Endothelial cell of umbilical vein (primary cell): ENCODE data around the gene RAD52. TPM values are rescaled to one million over a fixed set of nuclear protein-coding genes. Genes with fewer than 3 reads are reported as not detected.

Experiments
- Bru-seq: library from RNA; stranded (reverse); fragments of 400-500 nt; gene quantifications from one replicate; lab custom pipeline; 2021; lab: Mats Ljungman, UMichigan
- BruChase-seq, 2 experiments: library from RNA; stranded (reverse); fragments of 400-500 nt; gene quantifications; one replicate each; lab custom pipeline; 2021; lab: Mats Ljungman, UMichigan
- BruUV-seq: library from RNA; stranded (reverse); fragments of 400-500 nt; replicated peaks from 2 replicates; lab custom pipeline; 2021; lab: Mats Ljungman, UMichigan
- CTCF ChIA-PET: fragments of 300-600, 350-600 bp; sonication (Branson Sonifier 250); formaldehyde crosslinking; loops from one replicate; lab custom pipeline; 2021; ENCODE audit warnings: antibody characterized with exemption, inconsistent platforms; lab: Charles Lee
- POLR2A ChIA-PET: fragments of 300-600, 350-600 bp; sonication (Branson Sonifier 250); formaldehyde crosslinking; loops from one replicate; lab custom pipeline; 2021; ENCODE audit warnings: antibody characterized with exemption, inconsistent platforms; lab: Charles Lee
- DNase-seq: peaks from one replicate; pipeline ENCODE4 v3.0.0-alpha.2; 2011; ENCODE audit warnings: low read depth, low spot score
- FAIRE-seq: peaks from 2 replicates; lab custom pipeline; 2011; peaks lifted over from hg19 to GRCh38; lab: Jason Lieb, UNC
- H2AFZ ChIP-seq: 2 replicates; pipeline ENCODE4 v1.6.0; 2012; ENCODE audit warnings: low read depth, low read length, control low read depth, inconsistent platforms
- H3K27ac ChIP-seq: 2 replicates; pipeline ENCODE4 v1.5.1; 2011; ENCODE audit warnings: low read depth, mild to moderate bottlenecking, control low read depth, low read length, moderate library complexity; ENCODE audit not compliant: insufficient read depth
- H3K27me3 ChIP-seq, 2 experiments: 2 replicates each; pipeline versions ENCODE4 v1.6.0 to v1.6.1; 2011; ENCODE audit warnings: low read length in 2 of 2, mixed read lengths in 1 of 2; ENCODE audit not compliant: control insufficient read depth in 2 of 2, insufficient read depth in 2 of 2
- H3K36me3 ChIP-seq, 2 experiments: 2 replicates in 1 of 2; 3 replicates in 1 of 2; pipeline ENCODE4 v1.5.1; 2011; ENCODE audit warnings: low read length in 2 of 2, mild to moderate bottlenecking in 1 of 2, moderate library complexity in 1 of 2; ENCODE audit not compliant: control insufficient read depth in 2 of 2, insufficient read depth in 2 of 2; ENCODE audit errors: extremely low read depth in 1 of 2
- H3K4me1 ChIP-seq: 3 replicates; pipeline ENCODE4 v1.5.1; 2011; ENCODE audit warnings: mild to moderate bottlenecking, low read length; ENCODE audit not compliant: control insufficient read depth, insufficient read depth; ENCODE audit errors: extremely low read depth
- H3K4me2 ChIP-seq: 2 replicates; pipeline ENCODE4 v1.6.1; 2011; ENCODE audit warnings: low read length, control low read depth, mixed read lengths; ENCODE audit not compliant: insufficient read depth
- H3K4me3 ChIP-seq, 3 experiments: fragments of 200-600 bp in 1 of 3; sonication (generic), shearing (Covaris generic) in 1 of 3; replicated peaks in 1 of 3; 2 replicates each; pipeline ENCODE4 v1.5.1; 2011 to 2016; ENCODE audit warnings: control low read depth in 3 of 3, low read length in 3 of 3, mild to moderate bottlenecking in 2 of 3, inconsistent platforms in 1 of 3, low read depth in 1 of 3, moderate library complexity in 1 of 3; ENCODE audit not compliant: insufficient read depth in 1 of 3
- H3K79me2 ChIP-seq: 2 replicates; pipeline ENCODE4 v1.6.0; 2012; ENCODE audit warnings: low read length, inconsistent platforms; ENCODE audit not compliant: control insufficient read depth, insufficient read depth
- H3K9ac ChIP-seq: replicated peaks from 2 replicates; pipeline ENCODE3; 2011; ENCODE audit warnings: low read length, control low read depth; ENCODE audit not compliant: insufficient read depth; ENCODE audit errors: extremely low read depth
- H3K9me1 ChIP-seq: replicated peaks from 3 replicates; pipeline ENCODE4 v1.6.0; 2011; ENCODE audit warnings: mild to moderate bottlenecking, low read length; ENCODE audit not compliant: control insufficient read depth, insufficient read depth; ENCODE audit errors: extremely low read depth
- H3K9me3 ChIP-seq: replicated peaks from 2 replicates; pipeline ENCODE4 v1.5.1; 2012; ENCODE audit warnings: low read length, inconsistent platforms; ENCODE audit not compliant: control insufficient read depth, insufficient read depth
- H4K20me1 ChIP-seq: replicated peaks from 2 replicates; pipeline ENCODE3; 2011; ENCODE audit warnings: mild to moderate bottlenecking, low read length; ENCODE audit not compliant: control insufficient read depth, insufficient read depth; ENCODE audit errors: extremely low read depth
- CTCF ChIP-seq, 2 donors: IDR thresholded peaks; 1 replicate in 1 of 2; 2 replicates in 1 of 2; pipeline ENCODE4 v1.5.1; 2011; ENCODE audit warnings: low read length in 2 of 2, mild to moderate bottlenecking in 2 of 2, moderate library complexity in 2 of 2, control low read depth in 1 of 2, inconsistent platforms in 1 of 2, low read depth in 1 of 2; ENCODE audit not compliant: insufficient read depth in 1 of 2; ENCODE audit errors: extremely low read depth in 1 of 2
- EZH2 ChIP-seq: IDR thresholded peaks from 2 replicates; pipeline ENCODE4 v1.6.1; 2012; ENCODE audit warnings: borderline replicate concordance, low read depth, mild to moderate bottlenecking, moderate library complexity, low read length, inconsistent platforms; ENCODE audit not compliant: severe bottlenecking
- FOS ChIP-seq: IDR thresholded peaks from 2 replicates; pipeline ENCODE4 v1.6.1; 2011; ENCODE audit warnings: mild to moderate bottlenecking, low read length, moderate library complexity, borderline replicate concordance; ENCODE audit not compliant: insufficient read depth
- GATA2 ChIP-seq: IDR thresholded peaks from 2 replicates; pipeline ENCODE4 v1.7.0; 2011; ENCODE audit warnings: low read depth, mild to moderate bottlenecking, moderate library complexity, mixed read lengths, low read length; ENCODE audit not compliant: insufficient read length, insufficient read depth
- JUN ChIP-seq: IDR thresholded peaks from 2 replicates; pipeline ENCODE4 v1.6.1; 2011; ENCODE audit warnings: borderline replicate concordance, low read depth; ENCODE audit not compliant: insufficient read length, insufficient read depth
- MYC ChIP-seq: IDR thresholded peaks from one replicate; pipeline ENCODE4 v1.6.1; 2011; ENCODE audit warnings: mild to moderate bottlenecking, low read depth, low read length
- POLR2A ChIP-seq: IDR thresholded peaks from 2 replicates; pipeline ENCODE4 v1.6.1; 2012; ENCODE audit warnings: low read depth, mild to moderate bottlenecking, control low read depth, low read length
- POLR2AphosphoS5 ChIP-seq: IDR thresholded peaks from 2 replicates; pipeline ENCODE4 v1.6.1; 2012; ENCODE audit warnings: low read depth, mild to moderate bottlenecking, control low read depth, low read length, moderate library complexity; ENCODE audit not compliant: insufficient read depth
- dilution Hi-C: fragments of 300-500 bp; cut with MboI; formaldehyde crosslinking; loops from one replicate; pipeline ENCODE4 v1.15.0; 2019; ENCODE audit warnings: low sequenced_read_pairs; ENCODE audit not compliant: extremely low pct_ligation_motif_present
- intact Hi-C: fragments of 100-400 bp; cut with micrococcal nuclease; formaldehyde crosslinking; loops from one replicate; pipeline ENCODE4 v1.10.0; 2022
- long read RNA-seq: library from polyadenylated mRNA; stranded (forward); transcript quantifications from one replicate; pipeline ENCODE4 v2.0.0, GENCODE V29; 2021
- polyA minus RNA-seq, 3 experiments: library from RNA; depleted of rRNA, polyadenylated mRNA; stranded (reverse); fragments of >200 nt; gene quantifications; 1 replicate in 1 of 3; 2 replicates in 2 of 3; pipeline ENCODE4 v1.2.3, GENCODE V29; 2011
- polyA plus RNA-seq, 4 experiments: library from polyadenylated mRNA; depleted of rRNA in 3 of 4; stranded (reverse) in 3 of 4; unstranded in 1 of 4; fragments of >200 nt; gene quantifications; 2 replicates each; pipeline versions ENCODE4 v1.2.1 to v1.2.3, GENCODE V29; 2011 to 2012; ENCODE audit warnings: missing spikeins in 1 of 4
- total RNA-seq: library from RNA; stranded (reverse); gene quantifications from 2 replicates; pipeline ENCODE4 v1.2.3, GENCODE V29; 2021
- TF ChIP-seq, protein P1 (sequence below): IDR thresholded peaks from 2 replicates; pipeline ENCODE4 v1.6.1; 2011; ENCODE audit not compliant: insufficient read depth, insufficient read length

The RAD52 gene
- total RNA-seq (10.2 and 16.1 TPM in 2 replicates), polyA plus RNA-seq (9.4 and 9.5 TPM in 2 replicates), polyA minus RNA-seq (24.8 and 25.4 TPM in 2 replicates), Bru-seq, nascent RNA (percentile 49 among the genes with signal in this experiment), BruChase-seq, experiment 1, labeled RNA remaining after a 6-hour chase (percentile 55 among the genes with signal in this experiment), BruChase-seq, experiment 2, labeled RNA remaining after a 2-hour chase (percentile 55 among the genes with signal in this experiment)
- 7.5 and 8.5 TPM in 2 replicates for polyA plus RNA-seq (2011; cell fraction: cytosol; rRNA removed)
- polyA plus RNA-seq (2011; cell fraction: nucleus; rRNA removed), result 41.8 and 46.4 TPM in 2 replicates
- 7.5 and 7.8 TPM in 2 replicates for polyA plus RNA-seq (2012)
- polyA minus RNA-seq (2011; cell fraction: cytosol; rRNA and poly(A)+ RNA removed), result 10.8 TPM
- 19.3 and 20.5 TPM in 2 replicates for polyA minus RNA-seq (2011; cell fraction: nucleus; rRNA and poly(A)+ RNA removed)
- long read RNA-seq, partial matches to known transcripts, result 0 of 5 reads
- long read RNA-seq, other reads (novel, unspliced or antisense), result 4 of 5 reads

- Histone ChIP-seq H3K4me1 (peaks cover 15% of the 10 kb centered on the region), H4K20me1 (no peaks in the 10 kb centered on the region), H2AFZ (peak within 1 kb of the TSS; percentile 64), H3K4me2 (peak within 1 kb of the TSS; percentile 51), H3K36me3 (no peaks in the 10 kb centered on the region), H3K9ac (peak within 1 kb of the TSS; percentile 78), H3K4me3 (peak within 1 kb of the TSS; percentile 67 to 81 (median 76)), H3K9me1 (no peaks in the 10 kb centered on the region), H3K27ac (peak within 1 kb of the TSS; percentile 41), H3K27me3 (no peaks in the 10 kb centered on the region), H3K79me2 (peaks cover 24% of the 10 kb centered on the region), H3K9me3 (no peaks in the 10 kb centered on the region)
- dilution Hi-C loops (no loop called here), intact Hi-C loops (loop anchor here (1.0 to 5.0 kb wide), 7 partner anchors 41 to 634 kb away; partner anchors contain the start of gene WNK1)
- POLR2A ChIA-PET, result interaction anchor here (0.6 to 1.3 kb wide), 8 partner anchors 12 to 812 kb away, joined by 3 to 6 read pairs (median 4); no protein-coding TSS in a partner anchor
- TSS peak; percentile 54 for BruUV-seq
- DNase-seq (peak; percentile 99), FAIRE-seq (peak; percentile 97)
- TF ChIP-seq JUN (no peak), POLR2A (no peak), POLR2AphosphoS5 (peak; percentile 87), MYC (no peak), CTCF (IDR thresholded peaks at IDR 0.05; ENCODE audit: extremely low read depth in 1 of 2, insufficient read depth in 1 of 2, low read depth in 1 of 2, low read length in 2 of 2) (peak; percentile 93 to 97), EZH2 (no peak), FOS (peak; percentile 6), GATA2 (peak; percentile 8)
- TF ChIP-seq, protein P1, sequence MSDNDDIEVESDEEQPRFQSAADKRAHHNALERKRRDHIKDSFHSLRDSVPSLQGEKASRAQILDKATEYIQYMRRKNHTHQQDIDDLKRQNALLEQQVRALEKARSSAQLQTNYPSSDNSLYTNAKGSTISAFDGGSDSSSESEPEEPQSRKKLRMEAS, result no peak
- CTCF ChIA-PET, result interaction anchor here (0.6 to 2.4 kb wide), 61 partner anchors 9 to 680 kb away, joined by 3 to 64 read pairs (median 4); partner anchors contain the start of genes ERC1, WNK1 and WNT5B
Measured at GRCh38 chr12:949453-950191, at the start of gene RAD52. Gene RAD52 (minus strand): TSS chr12:949694. CDS start chr12:933058, 16,636 bp downstream.
